Adipocyte (in vitro differentiated cells): ENCODE results near the gene PITPNC1.
A peak's percentile ranks its signal among the peaks of the same experiment; 100 is the strongest.
"Not testable (repeated sequence)": the region's sequence is repeated elsewhere in the genome, so short reads cannot be mapped to it uniquely, and the experiment has no call there.

Experiments
- DNase-seq: peaks from one replicate; pipeline ENCODE4 v3.0.0-alpha.2; 2015; ENCODE audit warnings: low read depth
- H3K27me3 ChIP-seq: replicated peaks from 2 replicates; pipeline ENCODE4 v1.7.0; 2013; ENCODE audit warnings: mild to moderate bottlenecking, low read length, moderate library complexity; ENCODE audit not compliant: control insufficient read depth, insufficient read depth
- H3K36me3 ChIP-seq: 2 replicates; pipeline ENCODE4 v1.7.0; 2013; ENCODE audit warnings: low read length, mild to moderate bottlenecking, moderate library complexity; ENCODE audit not compliant: control insufficient read depth, insufficient read depth, severe bottlenecking
- H3K4me1 ChIP-seq: 2 replicates; pipeline ENCODE4 v1.7.0; 2013; ENCODE audit warnings: mild to moderate bottlenecking, low read length, moderate library complexity; ENCODE audit not compliant: control insufficient read depth, insufficient read depth
- H3K4me3 ChIP-seq: 2 replicates; pipeline ENCODE4 v1.7.0; 2013; ENCODE audit warnings: mild to moderate bottlenecking, low read length, moderate library complexity
- H3K9ac ChIP-seq: 2 replicates; pipeline ENCODE4 v1.7.0; 2013; ENCODE audit warnings: mild to moderate bottlenecking, low read length, moderate library complexity
- H3K9me3 ChIP-seq: 2 replicates; pipeline ENCODE4 v1.7.0; 2013; ENCODE audit warnings: mild to moderate bottlenecking, low read length, moderate library complexity; ENCODE audit not compliant: control insufficient read depth

Gene PITPNC1

GRCh38 chr17:67422296-67422695, 45.2 kb downstream of the PITPNC1 start:
- not testable (repeated sequence) for H3K4me3 ChIP-seq, H3K9me3 ChIP-seq, H3K4me1 ChIP-seq, H3K27me3 ChIP-seq, H3K9ac ChIP-seq, H3K36me3 ChIP-seq, DNase-seq

- Histone ChIP-seq H3K4me1 (peaks cover 4% of the 10 kb centered on the region), H3K4me3 (no peak overlapping the region), H3K9me3 (no peaks in the 10 kb centered on the region), H3K27me3 (no peaks in the 10 kb centered on the region), H3K36me3 (no peaks in the 10 kb centered on the region), H3K9ac (no peak overlapping the region)
- DNase-seq: no peak
Observed at GRCh38 chr17:67422897-67423296, 45.8 kb downstream of the PITPNC1 start.

- no peak for DNase-seq
- no peaks in the 10 kb centered on the region for H3K9me3 ChIP-seq
- H3K4me3 ChIP-seq: no peak overlapping the region
- no peaks in the 10 kb centered on the region for H3K27me3 ChIP-seq
- peaks cover 4% of the 10 kb centered on the region for H3K4me1 ChIP-seq
- H3K9ac ChIP-seq: no peak overlapping the region
- no peaks in the 10 kb centered on the region for H3K36me3 ChIP-seq
Observed at GRCh38 chr17:67425571-67426160, 48.6 kb downstream of the PITPNC1 start.

GRCh38 chr17:67427424-67427823, 50.3 kb downstream of the PITPNC1 start:
- Histone ChIP-seq H3K36me3 (no peaks in the 10 kb centered on the region), H3K4me3 (no peak overlapping the region), H3K9ac (no peak overlapping the region), H3K9me3 (no peaks in the 10 kb centered on the region), H3K27me3 (no peaks in the 10 kb centered on the region), H3K4me1 (peaks cover 10% of the 10 kb centered on the region)
- DNase-seq: no peak

- H3K27me3 ChIP-seq, H3K36me3 ChIP-seq, H3K4me3 ChIP-seq, H3K9ac ChIP-seq, H3K4me1 ChIP-seq, H3K9me3 ChIP-seq, DNase-seq: not testable (repeated sequence)
Observed at GRCh38 chr17:67430515-67430914, 53.4 kb downstream of the PITPNC1 start.

GRCh38 chr17:67431249-67432015, 54.4 kb downstream of the PITPNC1 start:
- peak overlapping the region; percentile 8 for H3K9ac ChIP-seq
- no peaks in the 10 kb centered on the region for H3K36me3 ChIP-seq
- peak; percentile 59 for DNase-seq
- peak overlapping the region; percentile 67 for H3K4me3 ChIP-seq
- H3K27me3 ChIP-seq: no peaks in the 10 kb centered on the region
- no peaks in the 10 kb centered on the region for H3K9me3 ChIP-seq
- H3K4me1 ChIP-seq: peaks cover 10% of the 10 kb centered on the region

- peaks cover 10% of the 10 kb centered on the region for H3K4me1 ChIP-seq
- no peak for DNase-seq
- H3K36me3 ChIP-seq: no peaks in the 10 kb centered on the region
- no peaks in the 10 kb centered on the region for H3K9me3 ChIP-seq
- no peak overlapping the region for H3K9ac ChIP-seq
- no peak overlapping the region for H3K4me3 ChIP-seq
- H3K27me3 ChIP-seq: no peaks in the 10 kb centered on the region
Observed at GRCh38 chr17:67433248-67433924, 56.3 kb downstream of the PITPNC1 start.

GRCh38 chr17:67434061-67434525, 57.0 kb downstream of the PITPNC1 start:
- Histone ChIP-seq H3K27me3 (no peaks in the 10 kb centered on the region), H3K9ac (no peak overlapping the region), H3K4me3 (no peak overlapping the region), H3K4me1 (peaks cover 10% of the 10 kb centered on the region), H3K9me3 (no peaks in the 10 kb centered on the region), H3K36me3 (no peaks in the 10 kb centered on the region)
- DNase-seq: no peak

- Histone ChIP-seq H3K4me3 (no peak overlapping the region), H3K36me3 (no peaks in the 10 kb centered on the region), H3K9ac (no peak overlapping the region), H3K9me3 (no peaks in the 10 kb centered on the region), H3K4me1 (peaks cover 10% of the 10 kb centered on the region), H3K27me3 (no peaks in the 10 kb centered on the region)
- no peak for DNase-seq
Observed at GRCh38 chr17:67435122-67435521, 58.0 kb downstream of the PITPNC1 start.

GRCh38 chr17:67435786-67436185, 58.7 kb downstream of the PITPNC1 start:
- H3K36me3 ChIP-seq: no peaks in the 10 kb centered on the region
- no peak overlapping the region for H3K4me3 ChIP-seq
- H3K4me1 ChIP-seq: peaks cover 13% of the 10 kb centered on the region
- no peak overlapping the region for H3K9ac ChIP-seq
- no peaks in the 10 kb centered on the region for H3K9me3 ChIP-seq
- no peaks in the 10 kb centered on the region for H3K27me3 ChIP-seq
- no peak for DNase-seq

GRCh38 chr17:67436233-67436632, 59.2 kb downstream of the PITPNC1 start:
- H3K4me3 ChIP-seq: no peak overlapping the region
- no peaks in the 10 kb centered on the region for H3K27me3 ChIP-seq
- no peaks in the 10 kb centered on the region for H3K36me3 ChIP-seq
- H3K4me1 ChIP-seq: peaks cover 16% of the 10 kb centered on the region
- no peak overlapping the region for H3K9ac ChIP-seq
- DNase-seq: no peak
- no peaks in the 10 kb centered on the region for H3K9me3 ChIP-seq
